Measurements from ENCODE around the gene MPV17. TPM values are rescaled to one million over a fixed set of nuclear protein-coding genes. Genes with fewer than 3 reads are reported as not detected.
A peak's percentile ranks its signal among the peaks of the same experiment; 100 is the strongest.

Gene MPV17
- total and polyA plus RNA-seq, 2 of the 13 experiments (the other 11 are each of a cell fraction or from before 2014, with no cell fraction given): 48.9 to 129 TPM

DNA sequence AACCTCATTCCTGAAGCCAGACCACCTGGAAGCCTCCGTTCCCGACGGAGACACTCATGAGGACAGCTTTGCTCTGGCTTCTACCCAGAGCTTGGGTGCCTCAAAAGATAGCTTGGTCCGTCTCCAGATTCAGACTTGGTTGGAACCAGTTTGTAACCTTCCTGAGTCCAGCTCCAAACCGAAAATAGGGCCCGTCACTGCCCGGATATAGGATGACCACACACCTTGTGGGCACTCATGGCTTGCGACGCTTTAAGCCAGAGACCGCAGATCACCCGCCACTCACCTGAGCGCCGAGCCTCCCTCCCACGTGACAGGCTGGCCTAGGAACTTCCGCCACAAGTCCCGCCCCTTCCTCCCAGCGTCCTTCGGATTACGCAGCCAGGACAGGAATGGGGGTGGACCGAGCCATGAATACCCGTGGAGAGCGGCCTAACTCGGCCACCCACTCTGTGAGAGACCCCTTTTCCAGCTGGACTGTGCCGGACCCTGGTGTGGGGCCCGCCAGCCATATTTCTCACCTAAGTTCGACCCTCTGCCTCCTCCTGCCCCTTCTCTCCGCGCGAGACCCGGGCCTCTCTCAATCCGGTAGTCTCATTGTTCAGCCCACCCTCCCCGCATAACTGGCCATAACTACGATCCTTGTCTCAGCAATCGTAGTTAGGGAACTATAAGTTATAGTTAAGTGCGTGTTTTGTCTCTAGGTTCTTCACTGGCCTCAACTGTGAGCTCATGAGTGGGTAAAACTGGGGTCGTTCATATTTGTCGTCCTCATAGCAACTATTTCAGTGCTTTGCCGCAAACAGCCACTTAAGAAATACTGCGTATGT lies at the start of gene MPV17 (continued):
- no peak; the same call in 1 of the 2 replicates for TF ChIP-seq ZNF546 (CRISPR knock-in tag; conservative IDR thresholded peaks at IDR 0.05)
- TF ChIP-seq, protein P1, sequence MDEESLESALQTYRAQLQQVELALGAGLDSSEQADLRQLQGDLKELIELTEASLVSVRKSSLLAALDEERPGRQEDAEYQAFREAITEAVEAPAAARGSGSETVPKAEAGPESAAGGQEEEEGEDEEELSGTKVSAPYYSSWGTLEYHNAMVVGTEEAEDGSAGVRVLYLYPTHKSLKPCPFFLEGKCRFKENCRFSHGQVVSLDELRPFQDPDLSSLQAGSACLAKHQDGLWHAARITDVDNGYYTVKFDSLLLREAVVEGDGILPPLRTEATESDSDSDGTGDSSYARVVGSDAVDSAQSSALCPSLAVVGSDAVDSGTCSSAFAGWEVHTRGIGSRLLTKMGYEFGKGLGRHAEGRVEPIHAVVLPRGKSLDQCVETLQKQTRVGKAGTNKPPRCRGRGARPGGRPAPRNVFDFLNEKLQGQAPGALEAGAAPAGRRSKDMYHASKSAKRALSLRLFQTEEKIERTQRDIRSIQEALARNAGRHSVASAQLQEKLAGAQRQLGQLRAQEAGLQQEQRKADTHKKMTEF (CRISPR knock-in tag; IDR thresholded peaks at IDR 0.05): peak; percentile 86
- TF ChIP-seq ZNF101 (CRISPR knock-in tag; IDR thresholded peaks at IDR 0.05; ENCODE audit: borderline replicate concordance, low read depth): no peak
- TF ChIP-seq SMAD1 (CRISPR knock-in tag; IDR thresholded peaks at IDR 0.05; ENCODE audit: borderline replicate concordance, low read depth): 0 out of 2 replicates have a peak, but pooled peaks have one; percentile 28
- TF ChIP-seq, protein P2, sequence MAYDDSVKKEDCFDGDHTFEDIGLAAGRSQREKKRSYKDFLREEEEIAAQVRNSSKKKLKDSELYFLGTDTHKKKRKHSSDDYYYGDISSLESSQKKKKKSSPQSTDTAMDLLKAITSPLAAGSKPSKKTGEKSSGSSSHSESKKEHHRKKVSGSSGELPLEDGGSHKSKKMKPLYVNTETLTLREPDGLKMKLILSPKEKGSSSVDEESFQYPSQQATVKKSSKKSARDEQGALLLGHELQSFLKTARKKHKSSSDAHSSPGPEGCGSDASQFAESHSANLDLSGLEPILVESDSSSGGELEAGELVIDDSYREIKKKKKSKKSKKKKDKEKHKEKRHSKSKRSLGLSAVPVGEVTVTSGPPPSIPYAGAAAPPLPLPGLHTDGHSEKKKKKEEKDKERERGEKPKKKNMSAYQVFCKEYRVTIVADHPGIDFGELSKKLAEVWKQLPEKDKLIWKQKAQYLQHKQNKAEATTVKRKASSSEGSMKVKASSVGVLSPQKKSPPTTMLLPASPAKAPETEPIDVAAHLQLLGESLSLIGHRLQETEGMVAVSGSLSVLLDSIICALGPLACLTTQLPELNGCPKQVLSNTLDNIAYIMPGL (CRISPR knock-in tag; IDR thresholded peaks at IDR 0.05; ENCODE audit: borderline replicate concordance in 1 of 2, low read depth in 1 of 2): peak; percentile 69 to 92
- TF ChIP-seq, protein P3, sequence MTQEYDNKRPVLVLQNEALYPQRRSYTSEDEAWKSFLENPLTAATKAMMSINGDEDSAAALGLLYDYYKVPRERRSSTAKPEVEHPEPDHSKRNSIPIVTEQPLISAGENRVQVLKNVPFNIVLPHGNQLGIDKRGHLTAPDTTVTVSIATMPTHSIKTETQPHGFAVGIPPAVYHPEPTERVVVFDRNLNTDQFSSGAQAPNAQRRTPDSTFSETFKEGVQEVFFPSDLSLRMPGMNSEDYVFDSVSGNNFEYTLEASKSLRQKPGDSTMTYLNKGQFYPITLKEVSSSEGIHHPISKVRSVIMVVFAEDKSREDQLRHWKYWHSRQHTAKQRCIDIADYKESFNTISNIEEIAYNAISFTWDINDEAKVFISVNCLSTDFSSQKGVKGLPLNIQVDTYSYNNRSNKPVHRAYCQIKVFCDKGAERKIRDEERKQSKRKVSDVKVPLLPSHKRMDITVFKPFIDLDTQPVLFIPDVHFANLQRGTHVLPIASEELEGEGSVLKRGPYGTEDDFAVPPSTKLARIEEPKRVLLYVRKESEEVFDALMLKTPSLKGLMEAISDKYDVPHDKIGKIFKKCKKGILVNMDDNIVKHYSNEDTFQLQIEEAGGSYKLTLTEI (CRISPR knock-in tag; conservative IDR thresholded peaks at IDR 0.05): no peak
- TF ChIP-seq REL (CRISPR knock-in tag; conservative IDR thresholded peaks at IDR 0.05): no peak
- 0 out of 2 replicates have a peak, but pooled peaks have one; percentile 8 for TF ChIP-seq ZSCAN25 (CRISPR knock-in tag; IDR thresholded peaks at IDR 0.05)
- peak; percentile 96 for TF ChIP-seq ZFY (CRISPR knock-in tag; IDR thresholded peaks at IDR 0.05)
- peak; percentile 65; the same call in 1 of the 2 replicates for TF ChIP-seq ZNF205 (CRISPR knock-in tag; IDR thresholded peaks at IDR 0.05)
- TF ChIP-seq GTF2F1 (IDR thresholded peaks at IDR 0.05; ENCODE audit: low read length): peak; percentile 88
- peak; percentile 88 for TF ChIP-seq ZNF143 (CRISPR knock-in tag; IDR thresholded peaks at IDR 0.05)
- peak; percentile 15 for TF ChIP-seq STAG1 (CRISPR knock-in tag; IDR thresholded peaks at IDR 0.05)
- TF ChIP-seq FOXA1 (IDR thresholded peaks at IDR 0.05): no peak
- TF ChIP-seq FOXA1 (CRISPR knock-in tag; IDR thresholded peaks at IDR 0.05): 0 out of 2 replicates have a peak, but pooled peaks have one; percentile 7
- peak; percentile 95 for TF ChIP-seq RAD51 (IDR thresholded peaks at IDR 0.05; ENCODE audit: borderline replicate concordance)
- TF ChIP-seq, protein P4, sequence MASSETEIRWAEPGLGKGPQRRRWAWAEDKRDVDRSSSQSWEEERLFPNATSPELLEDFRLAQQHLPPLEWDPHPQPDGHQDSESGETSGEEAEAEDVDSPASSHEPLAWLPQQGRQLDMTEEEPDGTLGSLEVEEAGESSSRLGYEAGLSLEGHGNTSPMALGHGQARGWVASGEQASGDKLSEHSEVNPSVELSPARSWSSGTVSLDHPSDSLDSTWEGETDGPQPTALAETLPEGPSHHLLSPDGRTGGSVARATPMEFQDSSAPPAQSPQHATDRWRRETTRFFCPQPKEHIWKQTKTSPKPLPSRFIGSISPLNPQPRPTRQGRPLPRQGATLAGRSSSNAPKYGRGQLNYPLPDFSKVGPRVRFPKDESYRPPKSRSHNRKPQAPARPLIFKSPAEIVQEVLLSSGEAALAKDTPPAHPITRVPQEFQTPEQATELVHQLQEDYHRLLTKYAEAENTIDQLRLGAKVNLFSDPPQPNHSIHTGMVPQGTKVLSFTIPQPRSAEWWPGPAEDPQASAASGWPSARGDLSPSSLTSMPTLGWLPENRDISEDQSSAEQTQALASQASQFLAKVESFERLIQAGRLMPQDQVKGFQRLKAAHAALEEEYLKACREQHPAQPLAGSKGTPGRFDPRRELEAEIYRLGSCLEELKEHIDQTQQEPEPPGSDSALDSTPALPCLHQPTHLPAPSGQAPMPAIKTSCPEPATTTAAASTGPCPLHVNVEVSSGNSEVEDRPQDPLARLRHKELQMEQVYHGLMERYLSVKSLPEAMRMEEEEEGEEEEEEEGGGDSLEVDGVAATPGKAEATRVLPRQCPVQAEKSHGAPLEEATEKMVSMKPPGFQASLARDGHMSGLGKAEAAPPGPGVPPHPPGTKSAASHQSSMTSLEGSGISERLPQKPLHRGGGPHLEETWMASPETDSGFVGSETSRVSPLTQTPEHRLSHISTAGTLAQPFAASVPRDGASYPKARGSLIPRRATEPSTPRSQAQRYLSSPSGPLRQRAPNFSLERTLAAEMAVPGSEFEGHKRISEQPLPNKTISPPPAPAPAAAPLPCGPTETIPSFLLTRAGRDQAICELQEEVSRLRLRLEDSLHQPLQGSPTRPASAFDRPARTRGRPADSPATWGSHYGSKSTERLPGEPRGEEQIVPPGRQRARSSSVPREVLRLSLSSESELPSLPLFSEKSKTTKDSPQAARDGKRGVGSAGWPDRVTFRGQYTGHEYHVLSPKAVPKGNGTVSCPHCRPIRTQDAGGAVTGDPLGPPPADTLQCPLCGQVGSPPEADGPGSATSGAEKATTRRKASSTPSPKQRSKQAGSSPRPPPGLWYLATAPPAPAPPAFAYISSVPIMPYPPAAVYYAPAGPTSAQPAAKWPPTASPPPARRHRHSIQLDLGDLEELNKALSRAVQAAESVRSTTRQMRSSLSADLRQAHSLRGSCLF (CRISPR knock-in tag; IDR thresholded peaks at IDR 0.05; ENCODE audit: borderline replicate concordance): no peak
- TF ChIP-seq NKX3-1 (CRISPR knock-in tag; IDR thresholded peaks at IDR 0.05): peak; percentile 82; the same call in 1 of the 2 replicates
- TF ChIP-seq RBFOX2 (IDR thresholded peaks at IDR 0.05; ENCODE audit: low read depth, low read length): peak; percentile 86
- TF ChIP-seq SALL2 (CRISPR knock-in tag; IDR thresholded peaks at IDR 0.05): peak; percentile 87

Measured in HepG2 (cell line).